ENCODE data around the gene SERPINA5. TPM values are rescaled to one million over a fixed set of nuclear protein-coding genes. Genes with fewer than 3 reads are reported as not detected.
"Not testable (repeated sequence)": the region's sequence is repeated elsewhere in the genome, so short reads cannot be mapped to it uniquely, and the experiment has no call there.

The SERPINA5 gene
- polyA plus RNA-seq, 3 donors = 10.1 to 12.9 (median 10.2) TPM

GRCh38 chr14:94633121-94633520 lies 51.9 kb downstream of the SERPINA5 start:
- DNase-seq (ENCODE audit: extremely low read depth in 1 of 11, low read depth in 9 of 11, low spot score in 4 of 11) = no peak

DNA sequence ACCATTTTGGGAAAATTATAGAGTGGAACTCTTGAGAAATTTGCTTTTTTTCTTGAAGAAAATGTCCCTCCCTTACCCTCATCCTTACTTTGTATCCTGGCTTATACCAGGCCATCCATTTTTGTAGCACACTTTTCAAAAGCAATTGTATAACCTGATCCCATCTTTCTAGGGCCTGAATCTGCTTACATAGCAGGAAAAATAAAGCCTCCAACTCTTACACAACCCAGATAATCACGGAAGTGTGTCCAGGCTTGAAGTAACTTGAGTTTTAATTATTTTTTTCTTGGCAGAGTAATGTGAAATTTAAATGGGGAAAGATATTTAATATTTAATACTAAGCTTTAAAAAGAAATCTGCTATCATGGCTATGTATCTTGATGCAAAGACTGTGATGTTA lies 53.9 kb downstream of the SERPINA5 start:
- DNase-seq (ENCODE audit: extremely low read depth in 1 of 11, low read depth in 9 of 11, low spot score in 4 of 11) = no peak

DNA sequence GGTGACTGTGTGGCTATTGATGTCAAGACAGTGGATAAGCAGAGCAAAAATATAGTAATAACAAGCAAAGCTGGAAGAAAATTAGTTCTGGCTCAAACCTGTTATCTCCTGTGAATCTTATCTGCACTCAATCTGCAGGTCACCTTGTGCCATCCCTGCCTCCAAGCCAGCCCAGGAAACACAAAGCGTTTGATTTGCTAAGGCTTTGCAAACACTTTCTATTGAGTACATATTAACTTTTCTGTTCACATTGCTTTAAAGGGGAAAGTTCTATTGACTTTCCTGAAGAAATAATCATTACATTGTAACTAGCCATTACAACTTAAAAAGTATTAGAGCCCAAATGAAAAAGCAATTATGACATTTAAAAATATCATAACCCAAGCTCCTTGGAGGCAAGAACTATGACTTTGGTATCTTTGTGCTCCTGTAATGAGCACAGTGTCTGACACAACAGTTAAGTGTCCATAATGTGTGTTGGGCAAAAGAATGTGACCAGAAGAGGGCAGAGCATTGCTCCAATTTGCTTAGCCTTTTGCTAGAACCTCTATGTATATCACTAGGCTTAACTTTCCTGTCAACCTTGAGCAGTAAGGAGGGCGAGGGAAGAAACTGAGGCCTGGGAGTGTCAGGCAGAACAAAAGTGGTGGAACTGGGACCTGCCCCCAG lies 55.7 kb downstream of the SERPINA5 start:
- no peak for DNase-seq (ENCODE audit: extremely low read depth in 1 of 11, low read depth in 9 of 11, low spot score in 4 of 11)

GRCh38 chr14:94637814-94638213 lies 56.6 kb downstream of the SERPINA5 start:
- DNase-seq (ENCODE audit: extremely low read depth in 1 of 11, low read depth in 9 of 11, low spot score in 4 of 11) = not testable (repeated sequence)

- peak in 1 of 11 donors; percentile 9 for DNase-seq (ENCODE audit: extremely low read depth in 1 of 11, low read depth in 9 of 11, low spot score in 4 of 11)
Measured at GRCh38 chr14:94638339-94638738, 57.1 kb downstream of the SERPINA5 start.

DNA sequence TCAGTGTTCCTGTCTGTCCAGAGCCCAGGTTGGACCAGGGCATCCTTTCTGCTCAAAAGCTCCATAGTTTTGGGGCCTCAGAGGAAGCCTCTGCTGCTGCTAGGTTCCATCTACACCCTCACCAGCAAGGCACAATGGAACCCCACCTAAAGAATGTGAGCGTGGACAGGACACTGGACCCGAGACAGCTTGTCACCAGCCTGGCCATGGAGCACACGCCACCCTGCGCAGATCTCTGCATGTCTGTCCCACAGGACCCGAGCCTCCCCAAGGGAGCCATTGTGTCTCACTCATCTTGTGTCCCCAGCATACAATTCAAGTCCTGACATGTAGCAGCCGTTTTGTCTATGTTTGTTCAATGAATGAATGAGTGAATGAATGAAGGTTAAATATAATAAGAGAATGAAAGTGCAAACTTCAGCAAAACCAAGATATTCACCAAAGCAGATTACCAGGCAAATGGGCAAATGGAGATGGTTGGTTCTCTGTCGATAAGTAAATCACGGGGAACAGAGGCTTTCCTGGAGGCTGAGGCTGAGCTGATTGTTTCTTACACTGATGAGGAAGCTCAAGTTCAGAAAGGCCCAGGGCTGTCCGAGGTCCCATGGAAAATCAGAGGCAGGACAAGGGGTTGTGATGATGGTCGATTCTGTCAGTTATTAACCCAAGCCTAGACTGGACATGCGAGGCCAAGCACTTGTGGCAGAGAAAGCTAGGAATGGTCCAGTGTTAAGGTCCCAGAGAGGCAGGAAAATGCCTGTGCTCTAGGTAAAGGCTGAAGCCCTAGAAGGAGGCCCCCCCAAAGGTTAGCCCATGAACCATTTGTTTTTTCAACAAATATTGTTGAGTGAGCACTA lies 58.0 kb downstream of the SERPINA5 start:
- no peak for DNase-seq (ENCODE audit: extremely low read depth in 1 of 11, low read depth in 9 of 11, low spot score in 4 of 11)

- no peak for DNase-seq (ENCODE audit: extremely low read depth in 1 of 11, low read depth in 9 of 11, low spot score in 4 of 11)
Measured at GRCh38 chr14:94640721-94641631, 59.8 kb downstream of the SERPINA5 start.

GRCh38 chr14:94641632-94641955 lies 60.4 kb downstream of the SERPINA5 start:
- no peak for DNase-seq (ENCODE audit: extremely low read depth in 1 of 11, low read depth in 9 of 11, low spot score in 4 of 11)

Other genes with a start within 250 kb of the SERPINA5 start
- not detected for gene SERPINA2, start 214.7 kb upstream of the SERPINA5 start, polyA plus RNA-seq (ENCODE audit: insufficient read length in 3 of 3)
- gene SERPINA1, start 192.8 kb upstream of the SERPINA5 start, polyA plus RNA-seq (ENCODE audit: insufficient read length in 3 of 3) = 10 to 100 TPM; 91.5 to 94.4 (median 91.7) TPM
- not detected for gene SERPINA11, start 128.6 kb upstream of the SERPINA5 start, polyA plus RNA-seq (ENCODE audit: insufficient read length in 3 of 3)
- not detected for gene SERPINA9, start 105.2 kb upstream of the SERPINA5 start, polyA plus RNA-seq (ENCODE audit: insufficient read length in 3 of 3)
- under 1 TPM; 0.30 to 0.42 (median 0.33) TPM for gene SERPINA12, start 72.0 kb upstream of the SERPINA5 start, polyA plus RNA-seq (ENCODE audit: insufficient read length in 3 of 3)
- 1 to 10 TPM in 2 of 3 donors, under 1 TPM in 1; 0.70 to 1.5 (median 1.5) TPM for gene SERPINA4, start 20.0 kb upstream of the SERPINA5 start, polyA plus RNA-seq (ENCODE audit: insufficient read length in 3 of 3)
- gene SERPINA3, start 31.0 kb downstream of the SERPINA5 start, polyA plus RNA-seq (ENCODE audit: insufficient read length in 3 of 3) = under 1 TPM; 0.25 to 0.45 (median 0.29) TPM
- not detected for gene GSC, start 188.7 kb downstream of the SERPINA5 start, polyA plus RNA-seq (ENCODE audit: insufficient read length in 3 of 3)